Loucy (cell line): Measurements from ENCODE around the gene MIS18BP1.

Experiments used
- CTCF ChIP-seq: fragments of 200-600 bp; sonication (generic); conservative IDR thresholded peaks from 2 replicates; pipeline ENCODE4 v1.5.1; 2014; ENCODE audit warnings: mild to moderate bottlenecking, antibody characterized with exemption, low read length
- EZH2phosphoT487 ChIP-seq: fragments of 200-600 bp; IDR thresholded peaks from 2 replicates; pipeline ENCODE4 v1.6.1; 2018; ENCODE audit warnings: antibody characterized with exemption, mild to moderate bottlenecking, moderate library complexity, borderline replicate concordance

- TF ChIP-seq CTCF (no peak), EZH2phosphoT487 (no peak)
Measured at GRCh38 chr14:45251912-45252311, 1.1 kb downstream of the MIS18BP1 start.
